DOHH2 (cell line): ENCODE data around the gene YWHAB.

Experiments
- H3F3A ChIP-seq: fragments of 200-600 bp; sonication (generic), shearing (Covaris generic); 2 replicates; pipeline ENCODE4 v1.6.0; 2016; ENCODE audit warnings: antibody characterized with exemption, mild to moderate bottlenecking; ENCODE audit not compliant: control insufficient read depth, insufficient read depth
- H3K27ac ChIP-seq: fragments of 200-600 bp; sonication (generic); 2 replicates; pipeline ENCODE4 v1.5.1; 2014; ENCODE audit warnings: low read depth, mild to moderate bottlenecking, low read length, moderate library complexity
- H3K27me3 ChIP-seq: fragments of 200-600 bp; sonication (generic); 2 replicates; pipeline ENCODE4 v1.6.1; 2014; ENCODE audit warnings: mild to moderate bottlenecking, low read length, mixed read lengths; ENCODE audit not compliant: control insufficient read depth
- H3K36me3 ChIP-seq: fragments of 200-600 bp; sonication (generic); 2 replicates; pipeline ENCODE4 v1.6.1; 2014; ENCODE audit warnings: mild to moderate bottlenecking, low read length, moderate library complexity, mixed read lengths; ENCODE audit not compliant: control insufficient read depth
- H3K4me1 ChIP-seq: fragments of 200-600 bp; sonication (generic); 2 replicates; pipeline ENCODE4 v1.6.1; 2014; ENCODE audit warnings: mild to moderate bottlenecking, low read length, mixed read lengths; ENCODE audit not compliant: control insufficient read depth
- H3K4me2 ChIP-seq: fragments of 200-600 bp; sonication (generic); 2 replicates; pipeline ENCODE4 v1.6.0; 2014; ENCODE audit warnings: mild to moderate bottlenecking, low read length, moderate library complexity
- H3K4me3 ChIP-seq: fragments of 200-600 bp; sonication (generic); 2 replicates; pipeline ENCODE4 v1.5.1; 2014; ENCODE audit warnings: mild to moderate bottlenecking, low read length, mixed read lengths
- H3K79me2 ChIP-seq: fragments of 200-600 bp; sonication (generic); 2 replicates; pipeline ENCODE4 v1.6.1; 2014; ENCODE audit warnings: mild to moderate bottlenecking, low read length, mixed read lengths; ENCODE audit not compliant: control insufficient read depth
- H3K9me2 ChIP-seq: fragments of 200-600 bp; sonication (generic); replicated peaks from 2 replicates; pipeline ENCODE4 v1.6.1; 2014; ENCODE audit warnings: mild to moderate bottlenecking, low read length, mixed read lengths; ENCODE audit not compliant: control insufficient read depth
- H3K9me3 ChIP-seq: fragments of 200-600 bp; sonication (generic); 2 replicates; pipeline ENCODE4 v1.6.1; 2014; ENCODE audit warnings: antibody characterized with exemption, low read length, mixed read lengths; ENCODE audit not compliant: control insufficient read depth, insufficient read depth
- H4K20me1 ChIP-seq: fragments of 200-600 bp; sonication (generic); 2 replicates; pipeline ENCODE4 v1.6.0; 2014; ENCODE audit warnings: low read depth, mild to moderate bottlenecking, antibody characterized with exemption, low read length, moderate library complexity; ENCODE audit not compliant: control insufficient read depth, insufficient read depth
- EZH2phosphoT487 ChIP-seq: fragments of 200-600 bp; sonication (generic); IDR thresholded peaks from 2 replicates; pipeline ENCODE4 v1.6.1; 2017; ENCODE audit warnings: borderline replicate concordance, mild to moderate bottlenecking, antibody characterized with exemption, low read length, moderate library complexity, mixed read lengths
- TF ChIP-seq, protein P1 (sequence below): fragments of 200-600 bp; sonication (generic); IDR thresholded peaks from one replicate; pipeline ENCODE4 v1.5.1; 2014; ENCODE audit warnings: antibody characterized with exemption, mild to moderate bottlenecking, low read depth, low read length; ENCODE audit not compliant: poor library complexity, severe bottlenecking

Gene YWHAB

DNA sequence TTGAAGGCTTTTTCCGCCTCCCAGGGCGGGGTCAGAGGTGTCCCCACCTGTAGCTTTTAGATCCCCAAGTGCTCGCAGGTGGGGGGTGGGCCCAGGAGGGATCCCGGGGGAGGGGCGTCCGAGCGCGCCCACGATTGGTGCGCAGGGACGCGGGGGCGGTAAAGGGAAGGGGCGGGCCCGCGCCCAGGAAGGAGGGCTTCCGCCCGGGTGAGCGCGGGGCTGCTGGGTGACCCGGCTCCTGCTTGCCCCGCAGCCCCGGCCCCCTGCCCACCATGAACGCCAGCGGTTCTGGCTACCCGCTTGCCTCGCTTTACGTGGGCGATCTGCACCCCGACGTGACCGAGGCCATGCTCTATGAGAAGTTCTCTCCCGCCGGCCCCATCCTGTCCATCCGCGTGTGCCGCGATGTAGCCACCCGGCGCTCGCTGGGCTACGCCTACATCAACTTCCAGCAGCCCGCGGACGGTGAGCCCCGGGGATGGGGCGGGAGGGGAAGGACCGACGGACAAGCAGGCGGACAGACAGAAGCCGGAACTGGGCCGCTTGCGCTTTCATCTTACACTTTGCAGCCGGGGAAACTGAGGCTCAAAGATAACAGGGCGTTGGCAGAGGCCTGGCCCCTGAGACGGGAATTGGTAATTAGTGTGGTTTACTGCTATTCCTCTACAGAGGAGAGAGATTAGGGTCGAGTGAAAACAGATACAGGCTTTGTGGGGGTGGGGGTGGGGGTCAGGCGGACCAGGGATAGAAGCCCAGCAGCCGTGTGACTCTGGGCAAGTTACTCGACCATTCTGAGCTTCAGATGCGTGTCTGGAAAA lies 24.6 kb downstream of the YWHAB start, which contains the start of gene PABPC1L:
PABPC1L (plus strand) TSS at position 189 of the 818 bp plus-strand sequence; CDS start at position 273, 84 bp downstream.
- H3K4me2 ChIP-seq = peak within 1 kb of the TSS; percentile 95
- no peaks in the 10 kb centered on the region for H3K9me2 ChIP-seq
- no peak for TF ChIP-seq EZH2phosphoT487
- TF ChIP-seq, protein P1, sequence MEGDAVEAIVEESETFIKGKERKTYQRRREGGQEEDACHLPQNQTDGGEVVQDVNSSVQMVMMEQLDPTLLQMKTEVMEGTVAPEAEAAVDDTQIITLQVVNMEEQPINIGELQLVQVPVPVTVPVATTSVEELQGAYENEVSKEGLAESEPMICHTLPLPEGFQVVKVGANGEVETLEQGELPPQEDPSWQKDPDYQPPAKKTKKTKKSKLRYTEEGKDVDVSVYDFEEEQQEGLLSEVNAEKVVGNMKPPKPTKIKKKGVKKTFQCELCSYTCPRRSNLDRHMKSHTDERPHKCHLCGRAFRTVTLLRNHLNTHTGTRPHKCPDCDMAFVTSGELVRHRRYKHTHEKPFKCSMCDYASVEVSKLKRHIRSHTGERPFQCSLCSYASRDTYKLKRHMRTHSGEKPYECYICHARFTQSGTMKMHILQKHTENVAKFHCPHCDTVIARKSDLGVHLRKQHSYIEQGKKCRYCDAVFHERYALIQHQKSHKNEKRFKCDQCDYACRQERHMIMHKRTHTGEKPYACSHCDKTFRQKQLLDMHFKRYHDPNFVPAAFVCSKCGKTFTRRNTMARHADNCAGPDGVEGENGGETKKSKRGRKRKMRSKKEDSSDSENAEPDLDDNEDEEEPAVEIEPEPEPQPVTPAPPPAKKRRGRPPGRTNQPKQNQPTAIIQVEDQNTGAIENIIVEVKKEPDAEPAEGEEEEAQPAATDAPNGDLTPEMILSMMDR = no peak
- H4K20me1 ChIP-seq = no peaks in the 10 kb centered on the region; the same call in 1 of the 2 replicates
- H3K27me3 ChIP-seq = no peaks in the 10 kb centered on the region
- no peaks in the 10 kb centered on the region for H3K9me3 ChIP-seq
- no peak within 1 kb of the TSS; the same call in 1 of the 2 replicates for H3K27ac ChIP-seq
- peaks cover 30% of the 10 kb centered on the region for H3F3A ChIP-seq
- H3K4me1 ChIP-seq = peaks cover 20% of the 10 kb centered on the region
- peaks cover 6% of the 10 kb centered on the region for H3K79me2 ChIP-seq
- peaks cover 52% of the 10 kb centered on the region for H3K36me3 ChIP-seq
- H3K4me3 ChIP-seq = peak within 1 kb of the TSS; percentile 87

DNA sequence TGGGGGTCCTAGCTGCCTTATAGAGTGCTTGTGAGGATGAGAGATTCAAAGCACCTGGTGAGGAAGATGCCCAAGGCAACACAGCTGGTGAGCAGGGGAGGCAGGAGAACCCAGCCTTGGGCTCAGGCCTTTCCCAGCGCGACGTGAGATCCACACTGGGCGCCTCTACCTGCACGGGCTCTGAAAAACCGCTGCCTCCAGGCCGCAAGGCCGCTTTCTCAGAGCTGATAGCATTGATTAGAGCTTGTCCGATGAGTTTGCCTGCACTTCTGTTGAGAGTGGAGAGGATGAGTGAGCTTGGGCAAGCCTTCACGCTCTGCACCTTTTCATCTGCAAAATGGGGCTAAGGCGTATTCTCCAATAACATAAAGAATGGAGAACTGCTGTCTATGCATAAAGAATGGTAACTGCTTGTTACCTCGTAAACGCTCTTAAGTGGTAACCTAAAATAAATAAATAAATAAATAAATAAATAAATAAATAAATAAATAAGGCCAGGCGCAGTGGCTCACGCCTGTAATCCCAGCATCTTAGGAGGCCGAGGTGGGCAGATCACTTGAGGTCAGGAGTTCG lies 25.3 kb downstream of the YWHAB start:
- peak overlapping the region; percentile 95 for H3K4me2 ChIP-seq
- TF ChIP-seq EZH2phosphoT487 = no peak
- TF ChIP-seq, protein P1 = no peak
- H3F3A ChIP-seq = peaks cover 28% of the 10 kb centered on the region
- H3K4me1 ChIP-seq = peaks cover 20% of the 10 kb centered on the region
- no peaks in the 10 kb centered on the region; the same call in 1 of the 2 replicates for H4K20me1 ChIP-seq
- peak overlapping the region; percentile 87 for H3K4me3 ChIP-seq
- H3K9me3 ChIP-seq = no peaks in the 10 kb centered on the region
- H3K9me2 ChIP-seq = no peaks in the 10 kb centered on the region
- peaks cover 45% of the 10 kb centered on the region for H3K36me3 ChIP-seq
- H3K27me3 ChIP-seq = no peaks in the 10 kb centered on the region
- H3K79me2 ChIP-seq = peaks cover 6% of the 10 kb centered on the region
- H3K27ac ChIP-seq = no peak overlapping the region

DNA sequence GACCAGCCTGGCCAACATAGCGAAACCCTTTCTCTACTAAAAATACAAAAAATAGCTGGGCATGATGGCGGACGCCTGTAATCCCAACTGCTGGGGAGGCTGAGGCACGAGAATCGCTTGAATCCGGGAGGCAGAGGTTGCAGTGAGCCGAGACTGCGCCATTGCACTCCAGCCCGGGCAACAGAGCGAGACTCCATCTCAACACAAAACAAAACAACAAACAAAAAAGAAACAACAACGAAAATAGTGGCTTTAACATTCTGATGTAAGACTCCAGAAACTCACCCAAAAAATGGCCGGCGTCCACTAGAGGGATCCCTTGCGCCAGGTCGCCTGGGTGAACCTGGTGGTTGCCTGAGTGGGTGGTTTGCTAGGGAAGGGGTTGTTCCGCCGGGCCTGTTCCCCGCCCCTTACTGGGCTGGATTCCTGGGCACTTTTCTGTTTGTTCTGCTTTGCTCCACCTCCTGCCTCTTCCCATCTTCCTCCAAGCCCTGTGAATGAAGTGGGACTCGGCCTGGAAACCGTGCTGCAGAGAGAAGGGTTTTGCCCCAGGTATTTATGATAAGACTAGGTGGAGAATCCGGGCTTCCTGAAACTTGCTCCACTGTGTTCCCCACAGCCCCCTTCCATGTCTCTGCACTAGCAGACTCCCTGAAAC lies 25.9 kb downstream of the YWHAB start:
- TF ChIP-seq, protein P1 = peak; percentile 64
- TF ChIP-seq EZH2phosphoT487 = no peak
- H3K4me2 ChIP-seq = no peak overlapping the region; the same call in 1 of the 2 replicates
- H3K4me1 ChIP-seq = peaks cover 20% of the 10 kb centered on the region
- peaks cover 28% of the 10 kb centered on the region for H3F3A ChIP-seq
- H3K4me3 ChIP-seq = no peak overlapping the region
- H3K9me3 ChIP-seq = no peaks in the 10 kb centered on the region
- H3K27me3 ChIP-seq = no peaks in the 10 kb centered on the region
- H3K9me2 ChIP-seq = no peaks in the 10 kb centered on the region
- H4K20me1 ChIP-seq = no peaks in the 10 kb centered on the region; the same call in 1 of the 2 replicates
- H3K36me3 ChIP-seq = peaks cover 39% of the 10 kb centered on the region
- no peak overlapping the region for H3K27ac ChIP-seq
- peaks cover 6% of the 10 kb centered on the region for H3K79me2 ChIP-seq
